Subcutaneous abdominal adipose tissue (tissue), 5 donors: ENCODE data around the gene ACSL1.
"Not testable (repeated sequence)": the region's sequence is repeated elsewhere in the genome, so short reads cannot be mapped to it uniquely, and the experiment has no call there.

Source experiments
- H3K27ac ChIP-seq: one replicate; pipeline ENCODE4 v1.7.0; 2013; ENCODE audit warnings: low read depth, mild to moderate bottlenecking, inconsistent platforms, low read length, moderate library complexity
- H3K27me3 ChIP-seq, 5 donors: one replicate each; pipeline ENCODE4 v1.7.0; 2013; ENCODE audit warnings: low read length in 5 of 5, inconsistent platforms in 1 of 5; ENCODE audit not compliant: control insufficient read depth in 5 of 5, insufficient read depth in 4 of 5
- H3K36me3 ChIP-seq, 5 donors: one replicate each; pipeline ENCODE4 v1.7.0; 2013; ENCODE audit warnings: low read length in 5 of 5; ENCODE audit not compliant: control insufficient read depth in 5 of 5, insufficient read depth in 5 of 5
- H3K4me1 ChIP-seq, 5 donors: one replicate each; pipeline ENCODE4 v1.7.0; 2013; ENCODE audit warnings: low read length in 5 of 5, mild to moderate bottlenecking in 3 of 5, moderate library complexity in 1 of 5; ENCODE audit not compliant: control insufficient read depth in 5 of 5, insufficient read depth in 5 of 5
- H3K4me3 ChIP-seq, 5 donors: one replicate each; pipeline ENCODE4 v1.7.0; 2013; ENCODE audit warnings: low read length in 5 of 5, low read depth in 1 of 5
- H3K9ac ChIP-seq, 5 donors: one replicate each; pipeline ENCODE4 v1.7.0; 2013; ENCODE audit warnings: low read length in 5 of 5, mild to moderate bottlenecking in 4 of 5, moderate library complexity in 3 of 5
- H3K9me3 ChIP-seq, 5 donors: one replicate each; pipeline ENCODE4 v1.7.0; 2013; ENCODE audit warnings: low read length in 5 of 5; ENCODE audit not compliant: control insufficient read depth in 5 of 5
- donor health status: healthy.
- donor health status: healthy.
- donor health status: healthy.
- donor health status: healthy.
- donor health status: healthy.

The ACSL1 gene

GRCh38 chr4:184740980-184741391 lies 84.8 kb downstream of the ACSL1 start:
- peaks cover 0 to 12% (median 2%) of the 10 kb centered on the region in 5 donors for H3K4me1 ChIP-seq
- no peaks in the 10 kb centered on the region for H3K9me3 ChIP-seq
- no peak overlapping the region for H3K9ac ChIP-seq
- H3K4me3 ChIP-seq, result no peak overlapping the region
- H3K27ac ChIP-seq, result no peak overlapping the region
- H3K27me3 ChIP-seq, result no peaks in the 10 kb centered on the region
- H3K36me3 ChIP-seq, result no peaks in the 10 kb centered on the region

GRCh38 chr4:184739575-184739974 lies 86.2 kb downstream of the ACSL1 start:
- H3K9me3 ChIP-seq, H3K4me3 ChIP-seq, H3K27ac ChIP-seq, H3K27me3 ChIP-seq, H3K9ac ChIP-seq, H3K4me1 ChIP-seq, H3K36me3 ChIP-seq: not testable (repeated sequence)

- H3K4me3 ChIP-seq, result peak overlapping the region; percentile 84 to 89 (median 87)
- H3K9ac ChIP-seq, result peak overlapping the region in 3 of 5 donors; percentile 60 to 78 (median 78)
- peaks cover 0 to 27% (median 23%) of the 10 kb centered on the region in 5 donors for H3K4me1 ChIP-seq
- H3K27ac ChIP-seq, result no peak overlapping the region
- no peaks in the 10 kb centered on the region for H3K36me3 ChIP-seq
- H3K27me3 ChIP-seq, result no peaks in the 10 kb centered on the region
- H3K9me3 ChIP-seq, result no peaks in the 10 kb centered on the region
Observed at GRCh38 chr4:184734758-184735157, 91.0 kb downstream of the ACSL1 start.

- peak within 1 kb of the TSS in 4 of 5 donors; percentile 78 to 83 (median 79) for H3K9ac ChIP-seq
- H3K4me1 ChIP-seq, result peaks cover 0 to 30% (median 24%) of the 10 kb centered on the region in 5 donors
- peak within 1 kb of the TSS; percentile 11 for H3K27ac ChIP-seq
- no peaks in the 10 kb centered on the region for H3K27me3 ChIP-seq
- peak within 1 kb of the TSS; percentile 87 to 90 (median 87) for H3K4me3 ChIP-seq
- H3K9me3 ChIP-seq, result no peaks in the 10 kb centered on the region
- H3K36me3 ChIP-seq, result no peaks in the 10 kb centered on the region
Observed at GRCh38 chr4:184733654-184734524, 91.9 kb downstream of the ACSL1 start, which contains the start of gene CENPU. Gene CENPU (minus strand): TSS chr4:184734096. CDS start chr4:184734062, 34 bp downstream.

- H3K4me3 ChIP-seq, result no peak overlapping the region
- no peaks in the 10 kb centered on the region for H3K27me3 ChIP-seq
- H3K36me3 ChIP-seq, result no peaks in the 10 kb centered on the region
- H3K9me3 ChIP-seq, result no peaks in the 10 kb centered on the region
- H3K4me1 ChIP-seq, result peaks cover 0 to 30% (median 24%) of the 10 kb centered on the region in 5 donors
- H3K27ac ChIP-seq, result no peak overlapping the region
- no peak overlapping the region for H3K9ac ChIP-seq
Observed at GRCh38 chr4:184732126-184732525, 93.6 kb downstream of the ACSL1 start.

GRCh38 chr4:184731056-184731455 lies 94.7 kb downstream of the ACSL1 start:
- H3K36me3 ChIP-seq, result no peaks in the 10 kb centered on the region
- no peak overlapping the region for H3K9ac ChIP-seq
- H3K4me3 ChIP-seq, result no peak overlapping the region
- no peaks in the 10 kb centered on the region for H3K27me3 ChIP-seq
- no peak overlapping the region for H3K27ac ChIP-seq
- H3K9me3 ChIP-seq, result no peaks in the 10 kb centered on the region
- peaks cover 0 to 30% (median 24%) of the 10 kb centered on the region in 5 donors for H3K4me1 ChIP-seq

- Histone ChIP-seq H3K36me3 (no peaks in the 10 kb centered on the region), H3K9ac (peak overlapping the region in 1 of 5 donors; percentile 16), H3K9me3 (no peaks in the 10 kb centered on the region), H3K4me1 (peaks cover 0 to 30% (median 24%) of the 10 kb centered on the region in 5 donors), H3K4me3 (no peak overlapping the region), H3K27ac (no peak overlapping the region), H3K27me3 (no peaks in the 10 kb centered on the region)
Observed at GRCh38 chr4:184729946-184730345, 95.8 kb downstream of the ACSL1 start.

GRCh38 chr4:184728858-184729257 lies 96.9 kb downstream of the ACSL1 start:
- Histone ChIP-seq H3K36me3 (no peaks in the 10 kb centered on the region), H3K4me3 (no peak overlapping the region), H3K9ac (no peak overlapping the region), H3K27ac (peak overlapping the region; percentile 4), H3K27me3 (no peaks in the 10 kb centered on the region), H3K9me3 (no peaks in the 10 kb centered on the region), H3K4me1 (peaks cover 0 to 25% (median 16%) of the 10 kb centered on the region in 5 donors)

GRCh38 chr4:184727430-184727829 lies 98.3 kb downstream of the ACSL1 start:
- Histone ChIP-seq H3K9ac (no peak overlapping the region), H3K27me3 (no peaks in the 10 kb centered on the region), H3K4me1 (peaks cover 0 to 11% (median 4%) of the 10 kb centered on the region in 5 donors), H3K27ac (no peak overlapping the region), H3K36me3 (no peaks in the 10 kb centered on the region), H3K4me3 (no peak overlapping the region), H3K9me3 (no peaks in the 10 kb centered on the region)

GRCh38 chr4:184722798-184723197 lies 103.0 kb downstream of the ACSL1 start:
- Histone ChIP-seq H3K9ac (no peak overlapping the region), H3K27me3 (no peaks in the 10 kb centered on the region), H3K27ac (no peak overlapping the region), H3K4me3 (no peak overlapping the region), H3K4me1 (no peaks in the 10 kb centered on the region), H3K36me3 (peaks cover 0 to 6% (median 0%) of the 10 kb centered on the region in 5 donors), H3K9me3 (peaks cover 0 to 8% (median 3%) of the 10 kb centered on the region in 5 donors)
